HG03175 (cell line): ENCODE results near the gene FOXB2.
A peak's percentile ranks its signal among the peaks of the same experiment; 100 is the strongest.
"Not testable (repeated sequence)": the region's sequence is repeated elsewhere in the genome, so short reads cannot be mapped to it uniquely, and the experiment has no call there.

Experiments used
- ATAC-seq: cut with Tn5 transposase; IDR thresholded peaks from one replicate; pipeline ENCODE4 v1.9.1; 2021; ENCODE audit warnings: mild to moderate bottlenecking, moderate library complexity; ENCODE audit not compliant: unreplicated experiment

The FOXB2 gene

GRCh38 chr9:77019236-77019925 lies at the start of gene FOXB2:
TSS of gene FOXB2 (plus strand) at chr9:77019655. CDS start at chr9:77019655, 0 bp downstream.
- ATAC-seq: no peak

GRCh38 chr9:76969716-76970115 lies 49.7 kb upstream of the FOXB2 start:
- ATAC-seq: no peak

- ATAC-seq: not testable (repeated sequence)
Measured at GRCh38 chr9:76978831-76979230, 40.6 kb upstream of the FOXB2 start.

- no peak for ATAC-seq
Measured at GRCh38 chr9:76980566-76980965, 38.9 kb upstream of the FOXB2 start.

- no peak for ATAC-seq
Measured at GRCh38 chr9:76984486-76984885, 35.0 kb upstream of the FOXB2 start.

- no peak for ATAC-seq
Measured at GRCh38 chr9:76985581-76985980, 33.9 kb upstream of the FOXB2 start.

- no peak for ATAC-seq
Measured at GRCh38 chr9:76987594-76988200, 31.8 kb upstream of the FOXB2 start.

GRCh38 chr9:76988941-76989340 lies 30.5 kb upstream of the FOXB2 start:
- no peak for ATAC-seq

GRCh38 chr9:76989501-76989900 lies 30.0 kb upstream of the FOXB2 start:
- no peak for ATAC-seq

- no peak for ATAC-seq
Measured at GRCh38 chr9:76996700-76997099, 22.8 kb upstream of the FOXB2 start.

GRCh38 chr9:76999261-76999660 lies 20.2 kb upstream of the FOXB2 start:
- no peak for ATAC-seq

- no peak for ATAC-seq
Measured at GRCh38 chr9:77000330-77000729, 19.1 kb upstream of the FOXB2 start.

- no peak for ATAC-seq
Measured at GRCh38 chr9:77003366-77003765, 16.1 kb upstream of the FOXB2 start.

- ATAC-seq: no peak
Measured at GRCh38 chr9:77005216-77005615, 14.2 kb upstream of the FOXB2 start.

GRCh38 chr9:77010527-77010926 lies 8.9 kb upstream of the FOXB2 start:
- no peak for ATAC-seq

GRCh38 chr9:77011973-77012821 lies 7.3 kb upstream of the FOXB2 start:
- ATAC-seq: peak; percentile 73

- no peak for ATAC-seq
Measured at GRCh38 chr9:77013206-77013931, 6.1 kb upstream of the FOXB2 start.

GRCh38 chr9:77013932-77014596 lies 5.4 kb upstream of the FOXB2 start:
- ATAC-seq: no peak

- no peak for ATAC-seq
Measured at GRCh38 chr9:77014597-77015263, 4.7 kb upstream of the FOXB2 start.
